ENCODE measurements around the gene OR10A3. TPM values are rescaled to one million over a fixed set of nuclear protein-coding genes. Genes with fewer than 3 reads are reported as not detected.

OR10A3 gene
- total RNA-seq, 1 experiment from 2014 or later, result not detected

DNA sequence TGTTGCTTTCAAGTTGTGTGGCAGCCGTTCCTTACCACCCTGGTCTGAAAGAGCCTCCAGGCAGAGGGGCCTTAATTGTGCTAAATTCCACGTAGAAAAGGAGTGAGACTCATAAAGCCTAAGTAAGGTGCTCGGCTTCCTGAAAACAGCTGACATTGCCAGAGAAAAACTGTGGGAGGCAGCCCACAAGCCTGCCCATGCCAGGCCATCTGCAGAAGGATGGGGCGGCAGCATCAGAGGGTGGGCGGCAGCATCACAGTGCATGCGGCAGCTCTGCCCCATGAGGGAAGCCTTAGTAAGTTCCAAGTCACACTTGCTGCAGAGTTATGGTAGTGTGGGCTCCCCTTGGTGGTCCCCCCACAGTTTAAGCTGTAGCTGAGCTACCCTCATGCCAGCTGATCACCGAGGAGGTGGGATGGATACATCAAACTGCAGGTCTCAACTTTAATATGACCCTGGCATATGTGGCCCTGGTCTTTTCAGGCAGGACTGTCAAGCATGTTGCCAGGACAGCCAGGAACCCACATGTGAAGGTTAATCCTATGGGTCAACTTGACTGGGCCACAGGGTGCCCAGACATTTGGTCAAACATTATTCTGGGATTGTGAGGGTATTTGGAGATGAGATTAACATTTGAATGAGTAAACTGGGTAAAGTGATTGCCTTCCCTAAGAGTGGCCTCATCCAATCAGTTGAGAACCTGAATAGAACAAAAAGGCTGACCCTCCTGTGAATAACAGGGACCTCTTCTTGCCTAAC, 42.5 kb upstream of the OR10A3 start:
- ChIA-PET RAD21 (ENCODE audit: low non-redundant PET in 1 of 2, low total read pairs in 2 of 2, uncharacterized antibody in 2 of 2, unreplicated experiment in 2 of 2) (no interaction called here), POLR2A (no interaction called here), CTCF (no interaction called here)
- Histone ChIP-seq H3K9ac (ENCODE audit: low read length) (no peak overlapping the region), H4K20me1 (ENCODE audit: insufficient read depth) (no peaks in the 10 kb centered on the region; the same call in 1 of the 2 replicates), H3K27me3 (ENCODE audit: insufficient read depth, low read length) (no peaks in the 10 kb centered on the region), H3K79me2 (ENCODE audit: insufficient read depth, low read length) (peaks cover 17% of the 10 kb centered on the region), H3K4me1 (ENCODE audit: control insufficient read depth in 1 of 2, insufficient read depth in 2 of 2, low read length in 2 of 2) (peaks cover 10 to 19% of the 10 kb centered on the region in 2 experiments; a peak in 3 of 4 replicates), H3K4me2 (ENCODE audit: low read length) (no peak overlapping the region), H2AFZ (ENCODE audit: low read depth, low read length, poor library complexity, severe bottlenecking) (no peak overlapping the region), H3K27ac (ENCODE audit: low read depth, low read length) (no peak overlapping the region), H3K9me3 (ENCODE audit: control insufficient read depth in 1 of 2, insufficient read depth in 1 of 2, low read depth in 1 of 2, low read length in 2 of 2) (no peaks in the 10 kb centered on the region), H3K4me3 (replicated peaks in 1 of 2; ENCODE audit: low read depth in 1 of 2, low read length in 2 of 2) (no peak overlapping the region), H3K36me3 (ENCODE audit: control insufficient read depth in 1 of 2, insufficient read depth in 2 of 2, low read length in 2 of 2) (peaks cover under 1 to 2% of the 10 kb centered on the region in 2 experiments; a peak in 2 of 4 replicates), H3K9me2 (ENCODE audit: insufficient read depth) (no peaks in the 10 kb centered on the region)
- DNase-seq (ENCODE audit: low read depth, low spot score) (no peak), ATAC-seq (no peak)
- no TSS peak for BruUV-seq (replicated peaks)
- TF ChIP-seq ZFX (IDR thresholded peaks at IDR 0.05), result no peak
- TF ChIP-seq CEBPB (IDR thresholded peaks at IDR 0.05; ENCODE audit: low read depth), result no peak
- TF ChIP-seq, protein P1, sequence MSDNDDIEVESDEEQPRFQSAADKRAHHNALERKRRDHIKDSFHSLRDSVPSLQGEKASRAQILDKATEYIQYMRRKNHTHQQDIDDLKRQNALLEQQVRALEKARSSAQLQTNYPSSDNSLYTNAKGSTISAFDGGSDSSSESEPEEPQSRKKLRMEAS (IDR thresholded peaks at IDR 0.05), result no peak
- no peak for TF ChIP-seq EGR1 (IDR thresholded peaks at IDR 0.05; ENCODE audit: low read depth)
- TF ChIP-seq SRF (IDR thresholded peaks at IDR 0.05; ENCODE audit: low read depth), result no peak
- TF ChIP-seq RAD21 (IDR thresholded peaks at IDR 0.05; ENCODE audit: low read depth), result no peak
- TF ChIP-seq EZH2phosphoT487 (IDR thresholded peaks at IDR 0.05; ENCODE audit: borderline replicate concordance), result no peak
- TF ChIP-seq, protein P2, sequence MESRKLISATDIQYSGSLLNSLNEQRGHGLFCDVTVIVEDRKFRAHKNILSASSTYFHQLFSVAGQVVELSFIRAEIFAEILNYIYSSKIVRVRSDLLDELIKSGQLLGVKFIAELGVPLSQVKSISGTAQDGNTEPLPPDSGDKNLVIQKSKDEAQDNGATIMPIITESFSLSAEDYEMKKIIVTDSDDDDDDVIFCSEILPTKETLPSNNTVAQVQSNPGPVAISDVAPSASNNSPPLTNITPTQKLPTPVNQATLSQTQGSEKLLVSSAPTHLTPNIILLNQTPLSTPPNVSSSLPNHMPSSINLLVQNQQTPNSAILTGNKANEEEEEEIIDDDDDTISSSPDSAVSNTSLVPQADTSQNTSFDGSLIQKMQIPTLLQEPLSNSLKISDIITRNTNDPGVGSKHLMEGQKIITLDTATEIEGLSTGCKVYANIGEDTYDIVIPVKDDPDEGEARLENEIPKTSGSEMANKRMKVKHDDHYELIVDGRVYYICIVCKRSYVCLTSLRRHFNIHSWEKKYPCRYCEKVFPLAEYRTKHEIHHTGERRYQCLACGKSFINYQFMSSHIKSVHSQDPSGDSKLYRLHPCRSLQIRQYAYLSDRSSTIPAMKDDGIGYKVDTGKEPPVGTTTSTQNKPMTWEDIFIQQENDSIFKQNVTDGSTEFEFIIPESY (IDR thresholded peaks at IDR 0.05; ENCODE audit: extremely low read depth, insufficient replicate concordance, low read length), result no peak
- no peak for TF ChIP-seq CBX3 (IDR thresholded peaks at IDR 0.05; ENCODE audit: low read depth)
- TF ChIP-seq ELF1 (IDR thresholded peaks at IDR 0.05; ENCODE audit: borderline replicate concordance, low read depth), result no peak
- intact Hi-C loops (cut with micrococcal nuclease), result no loop called here
